WTC11 (cell line): ENCODE results near the gene C6orf47. TPM values are rescaled to one million over a fixed set of nuclear protein-coding genes. Genes with fewer than 3 reads are reported as not detected.
A peak's percentile ranks its signal among the peaks of the same experiment; 100 is the strongest.

ENCODE experiments used
- ATAC-seq: fragments of 200-7000 bp; cut with Tn5 transposase; 2 replicates; pipeline ENCODE4 v1.10.0; 2021; ENCODE audit warnings: mild to moderate bottlenecking, moderate library complexity
- CTCF ChIA-PET: fragments of 300-600 bp; sonication (Branson Sonifier 250); formaldehyde crosslinking; loops from one replicate; lab custom pipeline; 2021; ENCODE audit warnings: antibody characterized with exemption; lab: Charles Lee
- POLR2A ChIA-PET: fragments of 350-600 bp; sonication (Branson Sonifier 250); formaldehyde crosslinking; loops from one replicate; lab custom pipeline; 2021; ENCODE audit warnings: antibody characterized with exemption; lab: Charles Lee
- DNase-seq: peaks from one replicate; pipeline ENCODE4 v3.0.0; 2021; ENCODE audit warnings: low spot score
- H3K27ac Mint-ChIP-seq: 2 replicates; pipeline ENCODE4 v1.8.0; 2021; ENCODE audit warnings: mixed read lengths
- H3K27me3 Mint-ChIP-seq: 2 replicates; pipeline ENCODE4 v1.8.0; 2021; ENCODE audit warnings: low read depth, mild to moderate bottlenecking, moderate library complexity, mixed read lengths
- H3K36me3 Mint-ChIP-seq: 2 replicates; pipeline ENCODE4 v1.8.0; 2021; ENCODE audit warnings: mixed read lengths
- H3K4me1 Mint-ChIP-seq: 2 replicates; pipeline ENCODE4 v1.8.0; 2022; ENCODE audit warnings: mixed read lengths
- H3K4me3 Mint-ChIP-seq: 2 replicates; pipeline ENCODE4 v1.8.0; 2021; ENCODE audit warnings: mild to moderate bottlenecking, moderate library complexity, mixed read lengths
- H3K9me3 Mint-ChIP-seq: 2 replicates; pipeline ENCODE4 v1.8.0; 2021; ENCODE audit warnings: mixed read lengths
- AFF4 ChIP-seq: sonication (generic); formaldehyde crosslinking; IDR thresholded peaks from 2 replicates; pipeline ENCODE4 v1.8.1; 2023; ENCODE audit warnings: mild to moderate bottlenecking, missing genetic modification reagents, borderline replicate concordance
- AR ChIP-seq: fragments of 250-450 bp; sonication (Bioruptor Pico); IDR thresholded peaks from 2 replicates; pipeline ENCODE4 v1.9.0; 2021; ENCODE audit warnings: mild to moderate bottlenecking
- EMX1 ChIP-seq: fragments of 250-450 bp; sonication (Bioruptor Pico); IDR thresholded peaks from 2 replicates; pipeline ENCODE4 v1.8.0; 2021; ENCODE audit warnings: mild to moderate bottlenecking
- ESRRA ChIP-seq: sonication (generic); formaldehyde crosslinking; IDR thresholded peaks from 2 replicates; pipeline ENCODE4 v1.8.1; 2022; ENCODE audit warnings: mild to moderate bottlenecking, missing genetic modification reagents, borderline replicate concordance
- IRF1 ChIP-seq: sonication (generic); formaldehyde crosslinking; IDR thresholded peaks from 2 replicates; pipeline ENCODE4 v1.8.0; 2023; ENCODE audit warnings: missing genetic modification reagents
- MXD4 ChIP-seq: fragments of 250-450 bp; sonication (Bioruptor Pico); IDR thresholded peaks from 2 replicates; pipeline ENCODE4 v1.8.0; 2021; ENCODE audit warnings: mild to moderate bottlenecking, moderate library complexity, borderline replicate concordance
- NFYB ChIP-seq: sonication (generic); formaldehyde crosslinking; conservative IDR thresholded peaks from 2 replicates; pipeline ENCODE4 v1.8.0; 2022; ENCODE audit warnings: low read depth, missing genetic modification reagents
- RORB ChIP-seq: fragments of 250-450 bp; sonication (Bioruptor Pico); IDR thresholded peaks from 2 replicates; pipeline ENCODE4 v1.9.0; 2021; ENCODE audit warnings: mild to moderate bottlenecking
- SOX15 ChIP-seq: fragments of 250-450 bp; sonication (Bioruptor Pico); IDR thresholded peaks from 2 replicates; pipeline ENCODE4 v1.9.0; 2021; ENCODE audit warnings: mild to moderate bottlenecking
- TP53 ChIP-seq: sonication (generic); formaldehyde crosslinking; IDR thresholded peaks from 2 replicates; pipeline ENCODE4 v1.8.1; 2023; ENCODE audit warnings: mild to moderate bottlenecking, missing genetic modification reagents
- ZNF219 ChIP-seq: sonication (generic); formaldehyde crosslinking; IDR thresholded peaks from 2 replicates; pipeline ENCODE4 v1.8.0; 2023; ENCODE audit warnings: missing genetic modification reagents, mild to moderate bottlenecking, borderline replicate concordance
- ZNF317 ChIP-seq: sonication (generic); formaldehyde crosslinking; IDR thresholded peaks from 2 replicates; pipeline ENCODE4 v1.8.1; 2023; ENCODE audit warnings: low read depth, mild to moderate bottlenecking, moderate library complexity, missing genetic modification reagents, borderline replicate concordance
- total RNA-seq: library from RNA; stranded (reverse); gene quantifications from 3 replicates; pipeline ENCODE4 v1.2.3, GENCODE V29; 2021
- TF ChIP-seq, protein P1 (sequence below): sonication (generic); formaldehyde crosslinking; IDR thresholded peaks from 2 replicates; pipeline ENCODE4 v1.8.0; 2022; ENCODE audit warnings: missing genetic modification reagents
- TF ChIP-seq, protein P2 (sequence below): sonication (generic); formaldehyde crosslinking; IDR thresholded peaks from 2 replicates; pipeline ENCODE4 v1.8.1; 2022; ENCODE audit warnings: mild to moderate bottlenecking, moderate library complexity, missing genetic modification reagents
- TF ChIP-seq, protein P3 (sequence below): sonication (generic); formaldehyde crosslinking; IDR thresholded peaks from 2 replicates; pipeline ENCODE4 v1.8.1; 2022; ENCODE audit warnings: low read depth, missing genetic modification reagents, borderline replicate concordance

C6orf47 gene
- total RNA-seq, 1 experiment from 2014 or later, result 16.3 TPM

- TF ChIP-seq, protein P1, sequence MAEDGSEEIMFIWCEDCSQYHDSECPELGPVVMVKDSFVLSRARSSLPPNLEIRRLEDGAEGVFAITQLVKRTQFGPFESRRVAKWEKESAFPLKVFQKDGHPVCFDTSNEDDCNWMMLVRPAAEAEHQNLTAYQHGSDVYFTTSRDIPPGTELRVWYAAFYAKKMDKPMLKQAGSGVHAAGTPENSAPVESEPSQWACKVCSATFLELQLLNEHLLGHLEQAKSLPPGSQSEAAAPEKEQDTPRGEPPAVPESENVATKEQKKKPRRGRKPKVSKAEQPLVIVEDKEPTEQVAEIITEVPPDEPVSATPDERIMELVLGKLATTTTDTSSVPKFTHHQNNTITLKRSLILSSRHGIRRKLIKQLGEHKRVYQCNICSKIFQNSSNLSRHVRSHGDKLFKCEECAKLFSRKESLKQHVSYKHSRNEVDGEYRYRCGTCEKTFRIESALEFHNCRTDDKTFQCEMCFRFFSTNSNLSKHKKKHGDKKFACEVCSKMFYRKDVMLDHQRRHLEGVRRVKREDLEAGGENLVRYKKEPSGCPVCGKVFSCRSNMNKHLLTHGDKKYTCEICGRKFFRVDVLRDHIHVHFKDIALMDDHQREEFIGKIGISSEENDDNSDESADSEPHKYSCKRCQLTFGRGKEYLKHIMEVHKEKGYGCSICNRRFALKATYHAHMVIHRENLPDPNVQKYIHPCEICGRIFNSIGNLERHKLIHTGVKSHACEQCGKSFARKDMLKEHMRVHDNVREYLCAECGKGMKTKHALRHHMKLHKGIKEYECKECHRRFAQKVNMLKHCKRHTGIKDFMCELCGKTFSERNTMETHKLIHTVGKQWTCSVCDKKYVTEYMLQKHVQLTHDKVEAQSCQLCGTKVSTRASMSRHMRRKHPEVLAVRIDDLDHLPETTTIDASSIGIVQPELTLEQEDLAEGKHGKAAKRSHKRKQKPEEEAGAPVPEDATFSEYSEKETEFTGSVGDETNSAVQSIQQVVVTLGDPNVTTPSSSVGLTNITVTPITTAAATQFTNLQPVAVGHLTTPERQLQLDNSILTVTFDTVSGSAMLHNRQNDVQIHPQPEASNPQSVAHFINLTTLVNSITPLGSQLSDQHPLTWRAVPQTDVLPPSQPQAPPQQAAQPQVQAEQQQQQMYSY, result no peak
- TF ChIP-seq ZNF219 (CRISPR knock-in tag) (no peak), ESRRA (CRISPR knock-in tag) (no peak), AFF4 (CRISPR knock-in tag) (no peak)
Observed at GRCh38 chr6:31641370-31641769, 19.2 kb downstream of the C6orf47 start (continued).

DNA sequence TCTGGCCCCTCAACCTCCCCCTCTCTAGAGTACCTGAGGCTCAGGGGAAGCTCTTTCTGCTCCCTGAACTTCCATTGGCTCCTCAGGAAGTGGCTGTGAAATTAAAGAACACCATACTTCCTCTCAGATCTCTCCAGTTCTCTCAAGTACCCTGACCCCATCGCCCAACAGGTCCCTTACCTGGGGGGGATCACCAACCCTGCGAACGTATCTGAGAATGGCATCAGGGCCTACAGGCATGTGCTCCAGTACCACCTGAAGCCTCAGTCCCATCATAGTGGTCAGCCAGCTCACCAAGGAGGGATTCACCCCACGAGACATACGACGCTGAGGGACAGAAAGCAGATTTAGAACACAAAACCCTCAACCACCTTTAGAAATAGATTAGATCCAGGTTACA, 20.0 kb downstream of the C6orf47 start:
- no peak for TF ChIP-seq MXD4
- Mint-ChIP-seq H3K9me3 (no peaks in the 10 kb centered on the region), H3K4me3 (no peak overlapping the region), H3K36me3 (peaks cover 70% of the 10 kb centered on the region), H3K27ac (no peak overlapping the region), H3K4me1 (no peaks in the 10 kb centered on the region), H3K27me3 (no peaks in the 10 kb centered on the region)
- CTCF ChIA-PET, result no interaction called here
- ATAC-seq (no peak), DNase-seq (no peak)
- POLR2A ChIA-PET, result interaction anchor here (0.5 to 1.0 kb wide), 2 partner anchors 45 to 55 kb away, joined by 3 to 5 read pairs; partner anchors contain the start of gene LST1

DNA sequence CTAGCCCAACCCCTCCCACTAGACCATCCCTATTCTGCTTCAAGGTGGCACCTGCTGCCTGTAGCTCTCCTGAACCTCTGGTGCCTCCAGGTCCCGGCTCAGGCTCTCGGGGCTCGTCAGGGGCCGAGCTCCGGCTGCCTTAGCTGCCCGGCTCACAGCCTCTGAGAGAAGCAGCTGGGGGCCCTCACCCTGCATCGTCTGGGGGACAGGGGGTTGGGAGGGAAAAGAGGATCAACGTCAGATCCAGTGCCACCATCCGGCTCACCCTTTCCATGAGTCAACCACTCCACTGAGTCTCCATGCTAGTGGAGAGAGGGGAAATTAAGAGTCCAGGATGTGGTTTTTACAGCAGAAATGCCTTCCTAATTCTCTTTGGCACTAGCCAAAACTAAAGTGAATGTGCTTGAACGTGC, 21.1 kb downstream of the C6orf47 start:
- ATAC-seq (0 out of 2 replicates have a peak, but pooled peaks have one; percentile 18), DNase-seq (no peak)
- H3K4me1 Mint-ChIP-seq, result no peaks in the 10 kb centered on the region
- POLR2A ChIA-PET, result interaction anchor here (0.6 to 2.0 kb wide), 6 partner anchors 7 to 101 kb away, joined by 3 to 7 read pairs (median 4); partner anchors contain the start of gene BAG6
- CTCF ChIA-PET, result interaction anchor here (0.6 to 1.3 kb wide), 3 partner anchors 50 to 447 kb away, joined by 3 read pairs; no protein-coding TSS in a partner anchor
- H3K27me3 Mint-ChIP-seq, result no peaks in the 10 kb centered on the region
- no peak overlapping the region for H3K27ac Mint-ChIP-seq
- no peaks in the 10 kb centered on the region for H3K9me3 Mint-ChIP-seq
- no peak overlapping the region for H3K4me3 Mint-ChIP-seq
- H3K36me3 Mint-ChIP-seq, result peaks cover 70% of the 10 kb centered on the region
- TF ChIP-seq, protein P2, sequence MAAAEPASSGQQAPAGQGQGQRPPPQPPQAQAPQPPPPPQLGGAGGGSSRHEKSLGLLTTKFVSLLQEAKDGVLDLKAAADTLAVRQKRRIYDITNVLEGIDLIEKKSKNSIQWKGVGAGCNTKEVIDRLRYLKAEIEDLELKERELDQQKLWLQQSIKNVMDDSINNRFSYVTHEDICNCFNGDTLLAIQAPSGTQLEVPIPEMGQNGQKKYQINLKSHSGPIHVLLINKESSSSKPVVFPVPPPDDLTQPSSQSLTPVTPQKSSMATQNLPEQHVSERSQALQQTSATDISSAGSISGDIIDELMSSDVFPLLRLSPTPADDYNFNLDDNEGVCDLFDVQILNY (CRISPR knock-in tag), result no peak
- TF ChIP-seq AR (CRISPR knock-in tag), result no peak
- TF ChIP-seq RORB (CRISPR knock-in tag), result no peak
- no peak for TF ChIP-seq EMX1 (CRISPR knock-in tag)
- no peak for TF ChIP-seq IRF1
- TF ChIP-seq SOX15 (CRISPR knock-in tag), result no peak
- no peak for TF ChIP-seq NFYB
- TF ChIP-seq, protein P1, result no peak
- TF ChIP-seq, protein P3, sequence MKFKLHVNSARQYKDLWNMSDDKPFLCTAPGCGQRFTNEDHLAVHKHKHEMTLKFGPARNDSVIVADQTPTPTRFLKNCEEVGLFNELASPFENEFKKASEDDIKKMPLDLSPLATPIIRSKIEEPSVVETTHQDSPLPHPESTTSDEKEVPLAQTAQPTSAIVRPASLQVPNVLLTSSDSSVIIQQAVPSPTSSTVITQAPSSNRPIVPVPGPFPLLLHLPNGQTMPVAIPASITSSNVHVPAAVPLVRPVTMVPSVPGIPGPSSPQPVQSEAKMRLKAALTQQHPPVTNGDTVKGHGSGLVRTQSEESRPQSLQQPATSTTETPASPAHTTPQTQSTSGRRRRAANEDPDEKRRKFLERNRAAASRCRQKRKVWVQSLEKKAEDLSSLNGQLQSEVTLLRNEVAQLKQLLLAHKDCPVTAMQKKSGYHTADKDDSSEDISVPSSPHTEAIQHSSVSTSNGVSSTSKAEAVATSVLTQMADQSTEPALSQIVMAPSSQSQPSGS (CRISPR knock-in tag), result no peak
- no peak for TF ChIP-seq ZNF317 (CRISPR knock-in tag)
- TF ChIP-seq TP53, result no peak
